22Rv1 (cell line): ENCODE results near the gene LRRC28.

Experiments used
- ZFX ChIP-seq: fragments of 450-650 bp; IDR thresholded peaks from 2 replicates; pipeline ENCODE4 v1.6.1; 2017; ENCODE audit warnings: antibody characterized with exemption, borderline replicate concordance
- TF ChIP-seq, protein P1 (sequence below): fragments of 450-650 bp; IDR thresholded peaks from 2 replicates; pipeline ENCODE4 v1.5.1; 2017; ENCODE audit warnings: mild to moderate bottlenecking

DNA sequence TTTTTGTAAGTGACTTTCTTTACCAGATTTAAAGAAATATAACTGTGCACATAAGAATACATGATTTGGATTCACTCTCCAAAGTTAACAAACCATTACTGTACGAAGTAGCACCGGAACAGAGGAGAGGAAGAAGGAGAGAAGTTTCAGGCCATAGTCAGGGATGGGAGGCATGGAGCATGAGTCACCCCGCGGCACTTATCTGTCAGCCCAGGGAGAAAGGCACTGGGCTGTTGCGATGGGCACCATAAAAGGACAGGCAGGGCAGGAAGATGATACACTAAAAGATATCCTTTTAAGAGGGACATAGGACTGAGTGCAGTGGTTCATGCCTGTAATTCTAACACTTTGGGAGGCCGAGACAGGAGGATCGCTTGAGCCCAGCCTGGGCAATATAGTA is 38.9 kb upstream of the LRRC28 start:
- TF ChIP-seq, protein P1, sequence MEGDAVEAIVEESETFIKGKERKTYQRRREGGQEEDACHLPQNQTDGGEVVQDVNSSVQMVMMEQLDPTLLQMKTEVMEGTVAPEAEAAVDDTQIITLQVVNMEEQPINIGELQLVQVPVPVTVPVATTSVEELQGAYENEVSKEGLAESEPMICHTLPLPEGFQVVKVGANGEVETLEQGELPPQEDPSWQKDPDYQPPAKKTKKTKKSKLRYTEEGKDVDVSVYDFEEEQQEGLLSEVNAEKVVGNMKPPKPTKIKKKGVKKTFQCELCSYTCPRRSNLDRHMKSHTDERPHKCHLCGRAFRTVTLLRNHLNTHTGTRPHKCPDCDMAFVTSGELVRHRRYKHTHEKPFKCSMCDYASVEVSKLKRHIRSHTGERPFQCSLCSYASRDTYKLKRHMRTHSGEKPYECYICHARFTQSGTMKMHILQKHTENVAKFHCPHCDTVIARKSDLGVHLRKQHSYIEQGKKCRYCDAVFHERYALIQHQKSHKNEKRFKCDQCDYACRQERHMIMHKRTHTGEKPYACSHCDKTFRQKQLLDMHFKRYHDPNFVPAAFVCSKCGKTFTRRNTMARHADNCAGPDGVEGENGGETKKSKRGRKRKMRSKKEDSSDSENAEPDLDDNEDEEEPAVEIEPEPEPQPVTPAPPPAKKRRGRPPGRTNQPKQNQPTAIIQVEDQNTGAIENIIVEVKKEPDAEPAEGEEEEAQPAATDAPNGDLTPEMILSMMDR = no peak
- no peak for TF ChIP-seq ZFX
